Measurements from ENCODE around the gene GNG7. TPM values are rescaled to one million over a fixed set of nuclear protein-coding genes. Genes with fewer than 3 reads are reported as not detected.
"Not testable (repeated sequence)": the region's sequence is repeated elsewhere in the genome, so short reads cannot be mapped to it uniquely, and the experiment has no call there.

GNG7 gene
- polyA plus RNA-seq, 3 donors from 2014 or later, result 0.22 to 0.84 (median 0.33) TPM

GRCh38 chr19:2686360-2686759 is 16.1 kb downstream of the GNG7 start:
- no peak overlapping the region for H3K27ac Mint-ChIP-seq
- H3K4me1 Mint-ChIP-seq, result no peaks in the 10 kb centered on the region
- no peaks in the 10 kb centered on the region for H3K9me3 Mint-ChIP-seq
- peaks cover 0 to 4% (median 0%) of the 10 kb centered on the region in 3 donors for H3K27me3 Mint-ChIP-seq (ENCODE audit: low read depth in 3 of 3)
- H3K36me3 Mint-ChIP-seq, result no peaks in the 10 kb centered on the region
- no peak overlapping the region for H3K4me3 Mint-ChIP-seq
- no peak for DNase-seq

GRCh38 chr19:2685204-2685704 is 17.2 kb downstream of the GNG7 start:
- Mint-ChIP-seq H3K4me3 (no peak overlapping the region), H3K27ac (no peak overlapping the region), H3K27me3 (ENCODE audit: low read depth in 3 of 3) (peaks cover 0 to 1% (median 0%) of the 10 kb centered on the region in 3 donors), H3K36me3 (no peaks in the 10 kb centered on the region), H3K9me3 (no peaks in the 10 kb centered on the region), H3K4me1 (no peaks in the 10 kb centered on the region)
- no peak for DNase-seq

DNA sequence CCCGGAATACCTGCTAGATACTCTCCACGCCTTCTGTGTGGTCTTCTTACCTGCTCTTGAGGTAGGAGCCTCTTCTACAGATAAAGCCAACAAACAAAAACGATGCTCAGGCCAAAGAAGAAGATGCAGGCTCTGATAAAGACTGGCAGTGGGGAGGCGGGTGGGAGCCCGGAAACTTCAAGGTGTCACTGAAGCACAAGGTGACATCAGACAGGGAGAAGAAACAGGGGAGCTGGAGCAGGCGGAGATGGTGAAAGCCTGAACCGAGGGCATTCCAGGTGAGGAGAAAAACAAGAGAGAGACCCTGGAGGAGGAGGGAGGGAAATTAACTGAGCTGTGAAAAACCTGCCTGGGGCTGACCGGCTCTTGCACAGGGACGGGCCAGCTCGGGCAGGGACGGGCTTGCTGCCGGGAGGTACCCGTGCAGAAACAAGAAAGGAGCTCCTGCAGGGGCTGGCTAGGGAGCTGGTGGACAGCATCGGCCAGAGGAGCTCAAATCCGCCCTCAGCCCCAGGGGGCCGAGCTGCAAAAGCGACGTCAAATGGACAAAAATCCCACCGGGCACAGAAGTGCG is 19.0 kb downstream of the GNG7 start:
- Mint-ChIP-seq H3K27me3 (ENCODE audit: low read depth in 3 of 3) (peaks cover under 1 to 1% (median 1%) of the 10 kb centered on the region in 3 donors), H3K4me3 (no peak overlapping the region), H3K4me1 (no peaks in the 10 kb centered on the region), H3K36me3 (no peaks in the 10 kb centered on the region), H3K9me3 (no peaks in the 10 kb centered on the region), H3K27ac (no peak overlapping the region)
- no peak for DNase-seq

GRCh38 chr19:2680808-2681207 is 21.7 kb downstream of the GNG7 start:
- Mint-ChIP-seq H3K9me3 (no peaks in the 10 kb centered on the region), H3K36me3 (no peaks in the 10 kb centered on the region), H3K27me3 (ENCODE audit: low read depth in 3 of 3) (peaks cover 1 to 10% (median 2%) of the 10 kb centered on the region in 3 donors), H3K4me1 (no peaks in the 10 kb centered on the region), H3K4me3 (no peak overlapping the region), H3K27ac (no peak overlapping the region)
- DNase-seq, result no peak

DNA sequence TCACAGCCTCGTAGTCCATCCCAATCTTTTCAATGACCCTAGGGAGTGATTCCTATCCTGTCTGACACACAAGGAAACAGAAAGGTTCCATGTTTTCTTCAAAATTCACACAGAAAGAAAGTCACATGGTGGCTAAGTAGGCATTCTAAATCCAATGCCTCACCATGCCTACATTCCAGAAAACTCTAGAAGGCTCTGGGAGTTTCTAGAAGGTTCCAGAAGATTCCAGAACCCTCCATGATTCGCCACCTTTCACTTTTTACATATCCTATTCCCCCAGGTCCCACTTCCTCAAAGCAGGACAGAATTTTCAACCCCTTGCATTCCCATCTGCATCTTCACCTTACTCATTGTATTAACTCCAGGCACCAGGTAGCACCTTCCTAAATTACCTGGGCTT is 23.1 kb downstream of the GNG7 start:
- Mint-ChIP-seq H3K4me1 (no peaks in the 10 kb centered on the region), H3K27ac (no peak overlapping the region), H3K27me3 (ENCODE audit: low read depth in 3 of 3) (peaks cover 1 to 11% (median 2%) of the 10 kb centered on the region in 3 donors), H3K36me3 (no peaks in the 10 kb centered on the region), H3K4me3 (no peak overlapping the region), H3K9me3 (no peaks in the 10 kb centered on the region)
- no peak for DNase-seq

GRCh38 chr19:2678948-2679347 is 23.5 kb downstream of the GNG7 start:
- H3K9me3 Mint-ChIP-seq, H3K4me1 Mint-ChIP-seq, H3K27ac Mint-ChIP-seq, H3K4me3 Mint-ChIP-seq, H3K36me3 Mint-ChIP-seq, DNase-seq: not testable (repeated sequence)
- peaks cover 1 to 11% (median 2%) of the 10 kb centered on the region in 3 donors for H3K27me3 Mint-ChIP-seq (ENCODE audit: low read depth in 3 of 3)

DNA sequence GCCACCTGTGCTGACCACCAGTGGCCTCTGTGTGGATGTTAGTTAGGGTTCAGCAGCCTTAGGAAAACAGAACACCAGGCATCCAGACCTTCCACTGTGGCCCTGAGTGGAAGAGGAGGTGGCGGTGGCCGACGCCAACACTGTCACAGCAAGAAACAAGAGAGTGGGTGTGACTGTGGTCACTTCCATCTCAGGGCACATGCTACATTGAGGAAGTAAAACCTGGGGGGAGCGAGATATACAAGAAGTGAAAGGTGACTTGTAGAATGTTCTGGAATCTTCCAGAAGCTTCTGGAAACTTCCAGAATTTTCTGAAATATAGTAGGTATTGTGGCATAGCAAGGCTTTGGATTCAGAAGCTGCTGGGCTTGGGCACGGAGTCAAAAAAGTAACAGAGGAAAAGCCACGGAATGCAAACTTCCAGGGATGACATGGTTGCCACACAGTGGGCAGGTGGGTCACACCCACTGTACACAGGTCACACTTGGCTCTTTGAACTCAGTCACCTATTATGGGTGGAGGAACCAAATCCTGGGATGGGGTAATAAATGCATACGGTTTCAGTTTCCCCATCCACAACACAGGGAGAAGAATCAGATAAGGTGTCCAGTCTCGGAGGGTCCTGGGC is 24.3 kb downstream of the GNG7 start:
- H3K4me3 Mint-ChIP-seq, result no peak overlapping the region

DNA sequence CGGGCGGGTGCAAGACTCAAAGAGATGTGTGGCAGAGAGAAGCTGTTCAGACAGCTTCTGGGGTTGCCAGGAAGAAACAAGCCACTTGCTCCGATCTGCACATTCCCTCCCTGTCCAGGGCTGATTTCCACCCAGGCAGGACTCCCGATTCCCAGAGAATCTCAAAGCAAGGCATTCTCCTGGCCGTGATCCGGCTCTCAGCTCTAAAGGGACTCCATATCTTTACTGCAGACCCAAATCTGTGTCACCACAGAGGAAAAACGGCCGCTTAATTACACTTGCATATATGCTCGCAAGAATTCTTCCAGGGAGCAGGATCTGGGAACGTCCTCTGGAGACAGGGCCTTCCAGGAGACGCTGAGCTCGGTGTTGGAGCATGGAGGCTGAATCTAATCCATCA is 25.7 kb downstream of the GNG7 start:
- no peaks in the 10 kb centered on the region for H3K9me3 Mint-ChIP-seq
- H3K27ac Mint-ChIP-seq, result no peak overlapping the region
- no peak overlapping the region for H3K4me3 Mint-ChIP-seq
- no peaks in the 10 kb centered on the region for H3K4me1 Mint-ChIP-seq
- peaks cover 1 to 11% (median 2%) of the 10 kb centered on the region in 3 donors for H3K27me3 Mint-ChIP-seq (ENCODE audit: low read depth in 3 of 3)
- H3K36me3 Mint-ChIP-seq, result no peaks in the 10 kb centered on the region
- no peak for DNase-seq

More for the DNA sequence above, 24.3 kb downstream of the GNG7 start:
- Mint-ChIP-seq H3K4me1 (no peaks in the 10 kb centered on the region), H3K27ac (no peak overlapping the region), H3K27me3 (ENCODE audit: low read depth in 3 of 3) (peaks cover 1 to 11% (median 2%) of the 10 kb centered on the region in 3 donors), H3K9me3 (no peaks in the 10 kb centered on the region), H3K36me3 (no peaks in the 10 kb centered on the region)
- no peak for DNase-seq

DNA sequence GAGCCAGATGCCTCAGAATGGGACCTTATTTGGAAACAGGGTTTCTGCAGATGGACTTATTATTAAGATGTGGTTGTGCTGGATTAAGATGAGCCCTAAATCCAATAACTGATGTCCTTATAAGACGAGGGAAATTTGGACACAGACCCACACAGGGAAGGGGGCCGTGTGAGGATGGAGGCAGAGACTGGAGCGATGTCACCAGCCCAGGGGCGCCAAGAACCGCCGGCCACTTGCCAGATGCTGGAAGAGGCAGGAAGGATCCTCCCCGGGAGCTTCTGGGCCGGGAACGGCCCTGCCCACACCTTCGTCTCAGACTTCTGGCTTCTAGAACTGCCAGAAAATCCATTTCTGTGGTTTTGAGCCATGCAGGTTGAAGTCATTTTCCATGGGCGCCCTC is 26.6 kb downstream of the GNG7 start:
- DNase-seq, result no peak
- no peak overlapping the region for H3K27ac Mint-ChIP-seq
- H3K36me3 Mint-ChIP-seq, result no peaks in the 10 kb centered on the region
- H3K27me3 Mint-ChIP-seq (ENCODE audit: low read depth in 3 of 3), result peaks cover under 1 to 11% (median 2%) of the 10 kb centered on the region in 3 donors
- H3K9me3 Mint-ChIP-seq, result no peaks in the 10 kb centered on the region
- H3K4me3 Mint-ChIP-seq, result no peak overlapping the region
- H3K4me1 Mint-ChIP-seq, result no peaks in the 10 kb centered on the region

DNA sequence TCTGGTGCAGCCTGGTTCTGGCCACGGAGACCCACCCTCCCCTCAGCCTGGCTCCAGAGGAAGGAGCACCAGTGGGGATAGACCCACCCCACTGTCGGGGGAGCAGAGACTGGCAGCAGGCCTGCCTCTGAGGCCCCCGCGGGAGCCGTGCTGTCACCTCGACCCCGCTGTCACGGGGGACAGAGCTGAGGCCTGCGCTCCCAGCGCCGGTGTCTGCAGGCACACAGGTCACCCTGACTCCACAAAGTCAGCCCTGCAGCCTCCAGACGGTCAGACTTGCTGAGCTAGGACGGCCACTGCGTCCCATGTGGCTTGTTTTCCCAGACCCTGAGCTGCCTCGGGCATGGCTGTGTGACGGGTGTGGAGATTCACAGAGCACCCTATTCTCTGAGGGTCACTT is 32.3 kb downstream of the GNG7 start:
- Mint-ChIP-seq H3K27me3 (ENCODE audit: low read depth in 3 of 3) (peaks cover 0 to 12% (median 1%) of the 10 kb centered on the region in 3 donors), H3K9me3 (no peaks in the 10 kb centered on the region), H3K4me3 (no peak overlapping the region), H3K4me1 (no peaks in the 10 kb centered on the region), H3K27ac (no peak overlapping the region), H3K36me3 (no peaks in the 10 kb centered on the region)
- no peak for DNase-seq

GRCh38 chr19:2668175-2668763 is 34.2 kb downstream of the GNG7 start:
- Mint-ChIP-seq H3K4me1 (no peaks in the 10 kb centered on the region), H3K27ac (no peak overlapping the region), H3K9me3 (no peaks in the 10 kb centered on the region), H3K36me3 (no peaks in the 10 kb centered on the region), H3K4me3 (no peak overlapping the region), H3K27me3 (ENCODE audit: low read depth in 3 of 3) (peaks cover 0 to 12% (median 1%) of the 10 kb centered on the region in 3 donors)
- no peak for DNase-seq

DNA sequence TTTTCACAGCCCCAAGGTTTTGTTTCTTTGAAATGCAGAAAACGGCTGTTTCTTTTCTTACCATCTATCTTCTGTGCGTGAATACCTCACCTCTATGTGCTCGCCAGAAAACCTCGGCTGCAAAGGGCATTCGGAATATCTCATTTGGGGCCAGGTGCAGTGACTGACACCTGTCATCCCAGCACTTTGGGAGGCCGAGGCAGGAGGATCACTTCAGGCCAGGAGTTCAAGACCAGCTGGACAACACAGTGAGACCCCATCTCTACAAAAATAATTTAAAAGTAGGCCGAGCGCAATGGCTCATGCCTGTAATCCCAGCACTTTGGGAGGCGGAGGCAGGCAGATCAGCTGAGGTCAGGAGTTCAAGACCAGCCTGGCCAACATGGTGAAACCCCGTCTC is 35.1 kb downstream of the GNG7 start:
- H3K9me3 Mint-ChIP-seq, DNase-seq, H3K4me1 Mint-ChIP-seq, H3K27ac Mint-ChIP-seq, H3K36me3 Mint-ChIP-seq, H3K4me3 Mint-ChIP-seq: not testable (repeated sequence)
- H3K27me3 Mint-ChIP-seq (ENCODE audit: low read depth in 3 of 3), result peaks cover 0 to 12% (median 1%) of the 10 kb centered on the region in 3 donors

DNA sequence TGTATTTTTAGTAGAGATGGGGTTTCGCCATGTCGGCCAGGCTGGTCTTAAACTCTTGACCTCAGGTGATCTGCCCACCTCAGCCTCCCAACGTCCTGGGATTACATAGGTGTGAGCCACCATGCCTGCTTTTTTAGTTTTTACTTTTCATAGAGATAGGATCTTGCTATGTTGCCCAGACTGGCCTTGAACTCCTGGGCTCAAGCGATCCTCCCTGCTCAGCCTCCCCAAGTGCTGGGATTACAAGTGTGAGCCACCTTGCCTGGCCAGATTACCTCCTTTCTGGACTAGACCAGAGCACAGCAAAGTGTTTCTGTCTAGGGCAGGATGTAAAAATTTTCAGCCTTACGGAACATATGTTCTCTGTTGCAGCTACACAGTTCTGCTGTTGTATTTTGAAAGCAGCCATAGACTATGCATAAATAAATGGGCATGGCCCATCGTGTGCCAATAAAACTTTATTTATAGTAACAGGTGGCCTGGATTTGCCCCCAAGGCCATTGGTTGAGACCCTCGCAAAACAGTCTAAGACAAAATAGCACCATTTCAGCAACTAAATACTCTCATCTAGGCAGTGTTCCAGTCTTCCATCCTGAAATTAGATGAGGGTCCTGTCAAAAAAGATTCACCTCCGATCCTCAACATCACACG is 36.0 kb downstream of the GNG7 start:
- DNase-seq, result no peak
- H3K27me3 Mint-ChIP-seq (ENCODE audit: low read depth in 3 of 3), result peaks cover 0 to 12% (median 1%) of the 10 kb centered on the region in 3 donors

DNA sequence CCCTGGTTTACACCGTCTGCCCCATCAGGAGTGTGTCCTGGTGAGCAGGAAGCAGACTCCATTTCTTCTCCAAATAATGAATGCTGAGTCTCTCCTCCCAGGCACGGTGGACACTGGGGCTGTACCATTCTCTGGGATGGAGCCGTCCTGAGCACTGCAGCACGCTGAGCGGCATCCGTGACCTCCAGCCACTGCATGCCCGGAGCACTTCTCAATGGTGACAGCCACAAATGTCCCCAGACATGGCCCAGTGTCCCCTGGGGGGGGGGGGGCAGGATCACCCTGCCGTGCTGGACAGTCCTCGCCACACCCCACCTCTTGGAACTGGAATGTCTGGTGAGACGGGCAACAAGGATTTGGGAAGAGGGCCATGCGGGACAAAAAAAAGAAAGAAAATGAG is 37.4 kb downstream of the GNG7 start:
- H3K4me3 Mint-ChIP-seq, result no peak overlapping the region

More for the DNA sequence above, 36.0 kb downstream of the GNG7 start:
- Mint-ChIP-seq H3K36me3 (no peaks in the 10 kb centered on the region), H3K4me1 (no peaks in the 10 kb centered on the region), H3K9me3 (no peaks in the 10 kb centered on the region), H3K27ac (no peak overlapping the region), H3K4me3 (no peak overlapping the region)

More for the DNA sequence above, 37.4 kb downstream of the GNG7 start:
- no peak for DNase-seq
- Mint-ChIP-seq H3K36me3 (no peaks in the 10 kb centered on the region), H3K9me3 (no peaks in the 10 kb centered on the region), H3K27ac (no peak overlapping the region), H3K27me3 (ENCODE audit: low read depth in 3 of 3) (peaks cover 0 to 12% (median 1%) of the 10 kb centered on the region in 3 donors), H3K4me1 (no peaks in the 10 kb centered on the region)

Data from immature natural killer cell (primary cell).